Sciatic nerve (tissue), 2 donors: ENCODE results near the gene SLC2A6. TPM values are rescaled to one million over a fixed set of nuclear protein-coding genes. Genes with fewer than 3 reads are reported as not detected.
A peak's percentile ranks its signal among the peaks of the same experiment; 100 is the strongest.
"Not testable (repeated sequence)": the region's sequence is repeated elsewhere in the genome, so short reads cannot be mapped to it uniquely, and the experiment has no call there.

Experiments used
- ATAC-seq: fragments of 200-7000 bp; cut with Tn5 transposase; one replicate; pipeline ENCODE4 v1.9.1; 2020; ENCODE audit warnings: mild to moderate bottlenecking, moderate library complexity
- DNase-seq: peaks from one replicate; pipeline ENCODE4 v3.0.0-alpha.2; 2020; ENCODE audit warnings: low spot score
- intact Hi-C: fragments of 100-400 bp; cut with DNase I; formaldehyde crosslinking; loops from one replicate; pipeline ENCODE4 v1.14.2; 2022
- total RNA-seq: library from RNA; stranded (reverse); fragmentation: NEBNext Ultra II Directional; extraction: Animal tissue kit (Norgen Biotek cat#: 25700); gene quantifications from one replicate; pipeline ENCODE4 v1.2.1, GENCODE V29; 2021
- donor health status: DM: no; HTN: no; CAD: no.
- donor health status: DM: no; HTN: no; CAD: no.

Gene SLC2A6
- total RNA-seq, 1 donor from 2014 or later = 3.3 TPM

GRCh38 chr9:133453651-133454050 is 25.2 kb downstream of the SLC2A6 start:
- DNase-seq (no peak), ATAC-seq (no peak)
- intact Hi-C loops = no loop called here

- ATAC-seq (no peak), DNase-seq (no peak)
- intact Hi-C loops = no loop called here
Measured at GRCh38 chr9:133452562-133452961, 26.3 kb downstream of the SLC2A6 start.

DNA sequence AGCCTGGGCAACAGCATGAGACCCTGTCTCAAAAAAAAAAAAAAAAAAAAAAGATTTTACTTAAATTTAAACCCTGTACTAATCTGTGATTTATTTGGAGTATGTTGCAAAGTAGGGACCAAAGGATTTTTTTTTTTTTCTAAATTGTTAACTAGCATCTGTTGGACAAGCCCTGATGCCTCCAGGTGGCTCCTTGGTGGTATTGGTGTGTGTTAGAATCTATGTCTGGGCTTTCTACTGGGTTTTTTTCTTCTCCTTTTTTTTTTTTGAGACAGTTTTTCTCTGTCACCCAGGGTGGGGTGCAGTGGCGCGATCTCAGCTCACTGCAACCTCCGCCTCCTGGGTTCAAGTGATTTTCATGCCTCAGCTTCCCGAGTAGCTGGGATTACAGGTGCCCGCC is 27.0 kb downstream of the SLC2A6 start:
- ATAC-seq, intact Hi-C loops, DNase-seq: not testable (repeated sequence)

- DNase-seq (no peak), ATAC-seq (no peak)
- intact Hi-C loops = no loop called here
Measured at GRCh38 chr9:133449760-133450159, 29.1 kb downstream of the SLC2A6 start.

- ATAC-seq (no peak), DNase-seq (no peak)
- intact Hi-C loops = no loop called here
Measured at GRCh38 chr9:133448487-133448972, 30.4 kb downstream of the SLC2A6 start.

DNA sequence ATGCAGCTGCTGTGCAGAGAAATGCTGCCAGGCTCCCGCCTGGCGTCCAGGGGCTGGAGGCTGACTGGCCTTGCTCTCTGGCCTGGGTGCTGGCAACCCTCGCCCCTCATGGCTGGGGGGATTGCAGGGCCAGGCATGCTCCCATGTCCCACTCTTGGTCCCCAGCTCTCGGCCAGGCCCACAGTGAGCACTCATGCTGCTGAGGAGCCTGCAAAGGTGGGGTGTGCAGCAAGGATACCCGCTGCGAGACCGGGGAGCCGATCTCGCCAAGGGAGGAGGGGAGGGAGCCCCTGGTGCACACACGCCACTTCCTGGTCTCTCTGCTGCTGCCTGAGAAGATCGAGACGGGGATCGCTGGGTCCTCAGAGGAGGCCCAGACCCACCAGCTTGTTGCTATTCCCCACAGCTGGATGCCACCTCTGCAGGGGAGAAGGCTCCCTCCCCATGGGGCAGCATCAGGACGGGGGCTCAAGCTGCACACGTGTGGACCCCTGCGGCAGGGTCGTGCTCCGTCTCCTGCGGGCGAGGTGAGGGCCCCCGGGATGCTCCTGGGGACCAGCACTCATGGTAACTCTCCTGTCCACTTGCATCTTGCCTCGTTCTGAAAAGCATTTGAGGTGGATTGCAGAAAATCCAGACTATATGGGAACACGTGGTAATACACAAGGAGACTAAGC is 33.5 kb downstream of the SLC2A6 start:
- no peak for ATAC-seq
- no peak for DNase-seq
- intact Hi-C loops = no loop called here

GRCh38 chr9:133443982-133444381 is 34.9 kb downstream of the SLC2A6 start:
- intact Hi-C loops = no loop called here
- DNase-seq = no peak
- ATAC-seq = no peak

GRCh38 chr9:133443248-133443647 is 35.7 kb downstream of the SLC2A6 start:
- ATAC-seq (no peak), DNase-seq (no peak)
- intact Hi-C loops = no loop called here

GRCh38 chr9:133441571-133441970 is 37.3 kb downstream of the SLC2A6 start:
- intact Hi-C loops = no loop called here
- DNase-seq (no peak), ATAC-seq (no peak)

- intact Hi-C loops = no loop called here
- ATAC-seq (no peak), DNase-seq (no peak)
Measured at GRCh38 chr9:133440874-133441273, 38.0 kb downstream of the SLC2A6 start.

DNA sequence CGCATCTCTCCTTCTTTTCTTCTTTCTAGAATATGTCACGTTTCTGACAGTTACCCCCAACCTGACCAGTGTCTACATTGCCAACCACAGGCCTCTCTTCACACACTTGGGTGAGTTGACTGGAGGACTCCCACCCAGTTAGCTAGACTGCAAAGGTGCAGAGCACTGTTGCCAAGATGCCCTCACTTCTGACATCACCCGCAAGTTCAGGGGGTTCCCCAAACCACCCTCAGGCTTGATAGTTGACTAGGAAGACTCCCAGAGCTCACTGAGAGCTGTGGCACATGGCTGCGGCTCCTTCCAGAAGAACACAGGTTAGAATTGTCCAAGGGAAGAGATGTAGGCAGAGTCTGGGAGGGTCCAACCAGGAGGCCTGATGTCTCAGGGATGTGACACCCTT is 39.6 kb downstream of the SLC2A6 start:
- ATAC-seq (no peak), DNase-seq (no peak)
- intact Hi-C loops = no loop called here

DNA sequence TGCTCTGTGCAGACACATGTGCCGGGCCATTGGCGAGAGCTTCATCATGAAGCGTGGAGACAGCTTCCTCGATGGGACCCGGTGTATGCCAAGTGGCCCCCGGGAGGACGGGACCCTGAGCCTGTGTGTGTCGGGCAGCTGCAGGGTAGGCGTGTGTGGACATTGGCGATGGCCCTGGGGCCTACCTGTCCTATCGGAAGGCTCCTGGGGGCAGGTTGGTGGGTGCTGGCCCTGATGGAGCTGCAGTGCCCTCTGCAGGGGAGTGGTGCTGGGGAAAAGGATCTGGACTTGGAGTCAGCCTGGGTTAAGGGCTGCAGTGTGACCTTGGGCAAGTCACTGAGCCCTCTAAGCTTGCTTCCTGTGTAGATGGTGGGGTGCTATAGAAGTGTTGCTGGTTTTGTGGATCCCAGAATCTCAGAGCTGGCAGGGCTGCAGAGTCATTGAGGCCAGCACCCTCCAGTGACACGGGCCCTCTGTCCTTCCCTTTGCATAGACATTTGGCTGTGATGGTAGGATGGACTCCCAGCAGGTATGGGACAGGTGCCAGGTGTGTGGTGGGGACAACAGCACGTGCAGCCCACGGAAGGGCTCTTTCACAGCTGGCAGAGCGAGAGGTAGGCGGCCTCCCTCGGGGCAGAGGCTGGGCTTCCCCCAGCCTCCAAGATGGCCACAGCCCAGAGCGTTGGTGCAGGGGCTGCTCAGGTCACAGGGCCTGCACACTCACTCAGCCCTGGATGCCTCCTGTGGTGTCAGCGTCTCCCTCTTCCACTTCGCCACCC is 41.0 kb downstream of the SLC2A6 start:
- ATAC-seq (no peak), DNase-seq (no peak)
- intact Hi-C loops = no loop called here

GRCh38 chr9:133436681-133437080 is 42.2 kb downstream of the SLC2A6 start:
- DNase-seq (no peak), ATAC-seq (no peak)
- intact Hi-C loops = no loop called here

DNA sequence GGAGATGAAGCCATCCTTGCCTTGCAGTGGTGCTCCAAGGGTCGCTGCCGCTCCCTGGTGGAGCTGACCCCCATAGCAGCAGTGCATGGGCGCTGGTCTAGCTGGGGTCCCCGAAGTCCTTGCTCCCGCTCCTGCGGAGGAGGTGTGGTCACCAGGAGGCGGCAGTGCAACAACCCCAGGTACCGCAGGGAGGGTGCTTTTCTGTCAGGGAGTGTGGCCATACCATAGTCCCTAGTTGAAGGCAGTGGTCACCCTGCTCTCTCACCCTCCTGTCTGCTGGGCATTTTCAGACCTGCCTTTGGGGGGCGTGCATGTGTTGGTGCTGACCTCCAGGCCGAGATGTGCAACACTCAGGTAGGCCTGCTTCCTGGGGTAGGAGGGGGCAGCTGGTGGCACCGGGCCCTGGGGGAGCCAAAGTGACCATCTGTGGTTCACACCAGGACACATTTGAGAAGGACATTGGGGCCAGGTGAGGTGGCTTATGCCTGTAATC is 45.5 kb downstream of the SLC2A6 start:
- DNase-seq (no peak), ATAC-seq (no peak)
- intact Hi-C loops = no loop called here

GRCh38 chr9:133430244-133430643 is 48.7 kb downstream of the SLC2A6 start:
- intact Hi-C loops = no loop called here
- DNase-seq (no peak), ATAC-seq (no peak)

- intact Hi-C loops = no loop called here
- peak; percentile 56 for ATAC-seq
- no peak for DNase-seq
Measured at GRCh38 chr9:133429641-133430161, 49.2 kb downstream of the SLC2A6 start.

GRCh38 chr9:133429214-133429613 is 49.7 kb downstream of the SLC2A6 start:
- intact Hi-C loops = no loop called here
- ATAC-seq (peak; percentile 11), DNase-seq (no peak)

DNA sequence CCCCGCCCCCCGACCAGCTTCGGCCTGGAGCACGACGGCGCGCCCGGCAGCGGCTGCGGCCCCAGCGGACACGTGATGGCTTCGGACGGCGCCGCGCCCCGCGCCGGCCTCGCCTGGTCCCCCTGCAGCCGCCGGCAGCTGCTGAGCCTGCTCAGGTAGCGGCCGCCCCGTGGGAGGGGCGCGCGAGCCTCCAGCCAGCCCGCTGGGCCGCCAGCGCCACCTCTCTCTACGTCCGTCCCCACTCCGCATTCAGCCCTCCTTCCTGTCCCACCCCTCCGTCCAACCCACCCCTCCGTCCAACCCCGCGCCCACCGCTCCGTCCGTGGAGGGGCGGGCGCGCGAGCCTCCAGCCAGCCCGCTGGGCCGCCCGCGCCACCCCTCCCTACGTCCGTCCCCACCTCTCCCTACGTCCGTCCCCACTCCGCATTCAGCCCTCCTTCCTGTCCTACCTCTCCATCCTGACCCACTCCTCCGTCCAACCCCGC is 50.2 kb downstream of the SLC2A6 start:
- intact Hi-C loops = no loop called here
- no peak for DNase-seq
- ATAC-seq = no peak

GRCh38 chr9:133427658-133428348 is 51.1 kb downstream of the SLC2A6 start:
- ATAC-seq = no peak

More at GRCh38 chr9:133427658-133428348, 51.1 kb downstream of the SLC2A6 start:
- intact Hi-C loops = no loop called here
- DNase-seq = no peak
